Measurements from ENCODE around the gene MEF2D. TPM values are rescaled to one million over a fixed set of nuclear protein-coding genes. Genes with fewer than 3 reads are reported as not detected.

The MEF2D gene
- total RNA-seq, 1 donor from 2014 or later, result 26.6 TPM

DNA sequence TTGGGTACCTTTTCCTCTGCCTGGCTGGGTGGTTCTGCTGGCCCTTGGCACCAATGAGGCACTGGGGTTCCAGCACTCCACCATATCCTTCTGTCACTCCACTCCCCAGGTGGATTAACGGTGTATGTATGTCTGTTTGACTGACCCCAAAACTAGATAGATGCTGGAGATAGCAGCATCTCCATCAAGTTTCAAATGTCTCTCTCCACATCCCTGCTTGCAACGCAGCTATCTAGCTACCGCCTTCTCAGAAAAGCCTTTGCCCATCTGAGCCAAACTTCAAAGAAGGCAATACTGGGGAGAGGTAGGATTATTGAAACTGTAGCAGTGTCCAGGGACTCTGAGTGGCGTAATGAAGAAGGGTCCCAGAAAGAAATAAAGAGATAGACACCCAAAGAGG, 67.5 kb downstream of the MEF2D start:
- H3K36me3 Mint-ChIP-seq (ENCODE audit: insufficient read depth), result no peaks in the 10 kb centered on the region
- TF ChIP-seq, protein P1, sequence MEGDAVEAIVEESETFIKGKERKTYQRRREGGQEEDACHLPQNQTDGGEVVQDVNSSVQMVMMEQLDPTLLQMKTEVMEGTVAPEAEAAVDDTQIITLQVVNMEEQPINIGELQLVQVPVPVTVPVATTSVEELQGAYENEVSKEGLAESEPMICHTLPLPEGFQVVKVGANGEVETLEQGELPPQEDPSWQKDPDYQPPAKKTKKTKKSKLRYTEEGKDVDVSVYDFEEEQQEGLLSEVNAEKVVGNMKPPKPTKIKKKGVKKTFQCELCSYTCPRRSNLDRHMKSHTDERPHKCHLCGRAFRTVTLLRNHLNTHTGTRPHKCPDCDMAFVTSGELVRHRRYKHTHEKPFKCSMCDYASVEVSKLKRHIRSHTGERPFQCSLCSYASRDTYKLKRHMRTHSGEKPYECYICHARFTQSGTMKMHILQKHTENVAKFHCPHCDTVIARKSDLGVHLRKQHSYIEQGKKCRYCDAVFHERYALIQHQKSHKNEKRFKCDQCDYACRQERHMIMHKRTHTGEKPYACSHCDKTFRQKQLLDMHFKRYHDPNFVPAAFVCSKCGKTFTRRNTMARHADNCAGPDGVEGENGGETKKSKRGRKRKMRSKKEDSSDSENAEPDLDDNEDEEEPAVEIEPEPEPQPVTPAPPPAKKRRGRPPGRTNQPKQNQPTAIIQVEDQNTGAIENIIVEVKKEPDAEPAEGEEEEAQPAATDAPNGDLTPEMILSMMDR (IDR thresholded peaks at IDR 0.05; ENCODE audit: unreplicated experiment), result no peak
- H3K4me1 Mint-ChIP-seq (ENCODE audit: low read depth), result peaks cover 6% of the 10 kb centered on the region
- H3K27ac Mint-ChIP-seq, result no peak overlapping the region
- no peak overlapping the region for H3K4me3 Mint-ChIP-seq (ENCODE audit: low read depth)
- H3K9me3 Mint-ChIP-seq (ENCODE audit: low read depth), result no peaks in the 10 kb centered on the region
- H3K27me3 Mint-ChIP-seq, result peaks cover 95% of the 10 kb centered on the region
- no peak for DNase-seq (ENCODE audit: low spot score, unreplicated experiment)

DNA sequence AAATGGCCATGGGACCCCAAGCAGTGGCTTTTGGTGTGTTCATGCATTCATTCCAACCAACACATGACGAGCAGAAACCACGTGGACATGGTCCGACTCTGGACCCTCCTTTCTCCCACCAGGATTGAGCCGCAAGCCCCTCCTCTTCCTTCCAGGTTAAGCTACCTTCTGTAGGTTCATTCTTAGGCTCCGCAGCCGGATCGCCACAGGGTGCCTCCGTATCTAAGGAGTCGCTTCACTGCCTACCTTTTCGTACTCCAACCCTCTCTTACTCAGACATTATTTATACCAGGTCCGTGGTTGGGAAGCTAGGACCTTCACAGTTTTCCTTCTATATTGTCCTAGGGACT, 67.9 kb downstream of the MEF2D start:
- H3K27me3 Mint-ChIP-seq, result peaks cover 95% of the 10 kb centered on the region
- H3K4me3 Mint-ChIP-seq (ENCODE audit: low read depth), result no peak overlapping the region
- TF ChIP-seq, protein P1 (IDR thresholded peaks at IDR 0.05; ENCODE audit: unreplicated experiment), result no peak
- no peak for DNase-seq (ENCODE audit: low spot score, unreplicated experiment)
- peaks cover 6% of the 10 kb centered on the region for H3K4me1 Mint-ChIP-seq (ENCODE audit: low read depth)
- H3K36me3 Mint-ChIP-seq (ENCODE audit: insufficient read depth), result no peaks in the 10 kb centered on the region
- no peak overlapping the region for H3K27ac Mint-ChIP-seq
- no peaks in the 10 kb centered on the region for H3K9me3 Mint-ChIP-seq (ENCODE audit: low read depth)

DNA sequence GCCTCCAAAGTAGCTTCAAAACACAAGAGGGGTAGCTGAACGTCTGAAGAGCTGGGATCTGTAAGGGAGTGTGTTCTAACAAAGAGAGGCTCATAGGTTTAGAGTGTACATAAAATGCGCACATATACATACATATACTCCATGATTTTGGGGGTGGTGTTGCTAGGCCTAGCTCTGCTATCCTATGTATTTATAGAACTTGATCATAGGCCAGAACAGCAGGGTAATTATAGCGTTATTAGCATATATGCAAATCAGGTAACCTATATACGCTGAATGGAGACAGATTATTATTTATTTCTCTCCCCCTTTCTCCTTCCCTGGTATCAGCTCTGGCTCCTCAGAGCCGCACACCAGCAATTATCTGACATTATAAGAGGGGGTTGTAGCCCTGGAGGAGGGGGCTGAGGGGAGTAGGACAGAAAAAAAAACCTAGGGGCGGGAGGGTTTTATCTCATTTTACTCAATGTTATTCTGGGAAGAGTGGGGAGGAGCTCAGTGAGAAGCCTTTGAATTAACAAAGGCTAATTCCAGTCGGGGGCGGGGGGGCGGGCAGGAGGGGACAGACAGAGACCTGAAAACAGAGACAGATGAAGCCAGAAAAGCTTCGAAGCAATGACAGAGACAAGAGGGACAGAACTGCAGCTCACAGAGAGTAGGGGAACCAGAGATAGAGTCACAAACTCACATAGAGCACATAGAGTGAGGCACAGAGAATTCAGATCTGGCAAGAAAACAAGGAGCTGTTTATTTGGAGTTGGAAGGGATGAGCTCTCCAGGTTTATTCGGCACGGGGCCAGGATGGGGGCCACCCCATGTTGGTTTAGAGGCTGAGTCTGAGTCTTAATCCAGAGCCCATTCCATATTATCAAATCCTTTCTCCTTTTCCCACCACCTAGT, 68.6 kb downstream of the MEF2D start:
- Mint-ChIP-seq H3K9me3 (ENCODE audit: low read depth) (no peaks in the 10 kb centered on the region), H3K36me3 (ENCODE audit: insufficient read depth) (no peaks in the 10 kb centered on the region), H3K4me3 (ENCODE audit: low read depth) (no peak overlapping the region), H3K27me3 (peaks cover 95% of the 10 kb centered on the region), H3K27ac (no peak overlapping the region), H3K4me1 (ENCODE audit: low read depth) (peaks cover 6% of the 10 kb centered on the region)
- no peak for DNase-seq (ENCODE audit: low spot score, unreplicated experiment)
- TF ChIP-seq, protein P1 (IDR thresholded peaks at IDR 0.05; ENCODE audit: unreplicated experiment), result no peak

DNA sequence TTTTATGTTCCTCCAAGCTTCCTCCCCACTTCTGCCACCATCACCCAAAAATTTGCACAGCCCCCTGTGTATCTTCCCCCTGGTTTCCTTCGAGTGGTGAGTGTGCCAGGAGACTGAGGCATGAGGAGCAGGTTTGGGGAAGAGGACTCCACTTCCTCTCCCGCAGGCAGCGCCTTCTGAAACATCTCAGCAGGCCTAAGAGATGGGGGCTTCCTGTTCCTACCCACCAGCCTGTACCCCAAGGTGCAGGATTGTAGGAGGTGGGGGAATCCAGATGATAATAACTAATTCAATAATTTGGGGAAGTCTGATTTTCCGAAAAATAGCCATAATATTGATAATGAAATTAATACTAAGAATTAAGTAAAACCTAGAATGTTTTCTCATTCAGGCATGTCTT, 69.2 kb downstream of the MEF2D start:
- DNase-seq (ENCODE audit: low spot score, unreplicated experiment), result no peak
- TF ChIP-seq, protein P1 (IDR thresholded peaks at IDR 0.05; ENCODE audit: unreplicated experiment), result no peak
- Mint-ChIP-seq H3K4me3 (ENCODE audit: low read depth) (no peak overlapping the region), H3K9me3 (ENCODE audit: low read depth) (no peaks in the 10 kb centered on the region), H3K27me3 (peaks cover 95% of the 10 kb centered on the region), H3K4me1 (ENCODE audit: low read depth) (peaks cover 6% of the 10 kb centered on the region), H3K27ac (no peak overlapping the region), H3K36me3 (ENCODE audit: insufficient read depth) (no peaks in the 10 kb centered on the region)

DNA sequence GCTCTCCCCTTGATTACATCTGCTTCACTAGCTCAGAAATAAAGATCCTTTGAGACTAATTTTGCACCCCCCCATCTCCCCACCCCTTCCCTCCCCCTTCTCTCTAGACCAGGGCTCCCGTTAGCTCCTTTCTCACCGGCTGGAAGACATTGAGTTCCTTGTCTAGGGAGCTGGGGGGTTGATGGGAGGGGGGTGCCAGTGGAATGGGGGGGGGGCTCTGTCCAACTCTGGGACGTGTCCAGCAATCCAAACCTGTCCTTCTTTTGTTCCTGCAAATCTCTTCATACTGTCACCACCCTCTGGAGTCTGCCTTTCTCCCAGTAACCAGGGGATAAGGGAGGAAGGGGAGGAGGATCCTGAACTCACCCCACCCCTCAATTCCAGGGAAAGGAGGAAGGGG, 69.7 kb downstream of the MEF2D start:
- TF ChIP-seq, protein P1 (IDR thresholded peaks at IDR 0.05; ENCODE audit: unreplicated experiment), result no peak
- H3K4me3 Mint-ChIP-seq (ENCODE audit: low read depth), result no peak overlapping the region
- H3K27ac Mint-ChIP-seq, result no peak overlapping the region
- no peaks in the 10 kb centered on the region for H3K9me3 Mint-ChIP-seq (ENCODE audit: low read depth)
- DNase-seq (ENCODE audit: low spot score, unreplicated experiment), result no peak
- peaks cover 99% of the 10 kb centered on the region for H3K27me3 Mint-ChIP-seq
- H3K36me3 Mint-ChIP-seq (ENCODE audit: insufficient read depth), result no peaks in the 10 kb centered on the region
- peaks cover 6% of the 10 kb centered on the region for H3K4me1 Mint-ChIP-seq (ENCODE audit: low read depth)

All from progenitor cell of endocrine pancreas (in vitro differentiated cells).